Activated naive CD8-positive, alpha-beta T cell treated with anti-CD3 and anti-CD28 coated beads, Interleukin-2, amount 50 U/mL, for 24 hours (primary cell): ENCODE results near the gene KRT7.
"Not testable (repeated sequence)": the region's sequence is repeated elsewhere in the genome, so short reads cannot be mapped to it uniquely, and the experiment has no call there.

Source experiments
- ATAC-seq: fragments of 150-1000 bp; cut with Tn5 transposase; one replicate; pipeline ENCODE4 v1.10.0; 2021
- DNase-seq: peaks from one replicate; pipeline ENCODE4 v3.0.0; 2021
- H3K27ac Mint-ChIP-seq: one replicate; pipeline ENCODE4 v1.8.0; 2021; ENCODE audit warnings: mild to moderate bottlenecking, mixed read lengths
- H3K27me3 Mint-ChIP-seq: one replicate; pipeline ENCODE4 v1.8.0; 2021; ENCODE audit warnings: mixed read lengths
- H3K36me3 Mint-ChIP-seq: one replicate; pipeline ENCODE4 v1.8.0; 2021; ENCODE audit warnings: low read depth, mixed read lengths
- H3K4me1 Mint-ChIP-seq: one replicate; pipeline ENCODE4 v1.8.0; 2021; ENCODE audit warnings: mixed read lengths
- H3K4me3 Mint-ChIP-seq: one replicate; pipeline ENCODE4 v1.8.0; 2021; ENCODE audit warnings: mild to moderate bottlenecking, moderate library complexity, mixed read lengths
- H3K9me3 Mint-ChIP-seq: one replicate; pipeline ENCODE4 v1.8.0; 2021; ENCODE audit warnings: mixed read lengths

KRT7 gene

DNA sequence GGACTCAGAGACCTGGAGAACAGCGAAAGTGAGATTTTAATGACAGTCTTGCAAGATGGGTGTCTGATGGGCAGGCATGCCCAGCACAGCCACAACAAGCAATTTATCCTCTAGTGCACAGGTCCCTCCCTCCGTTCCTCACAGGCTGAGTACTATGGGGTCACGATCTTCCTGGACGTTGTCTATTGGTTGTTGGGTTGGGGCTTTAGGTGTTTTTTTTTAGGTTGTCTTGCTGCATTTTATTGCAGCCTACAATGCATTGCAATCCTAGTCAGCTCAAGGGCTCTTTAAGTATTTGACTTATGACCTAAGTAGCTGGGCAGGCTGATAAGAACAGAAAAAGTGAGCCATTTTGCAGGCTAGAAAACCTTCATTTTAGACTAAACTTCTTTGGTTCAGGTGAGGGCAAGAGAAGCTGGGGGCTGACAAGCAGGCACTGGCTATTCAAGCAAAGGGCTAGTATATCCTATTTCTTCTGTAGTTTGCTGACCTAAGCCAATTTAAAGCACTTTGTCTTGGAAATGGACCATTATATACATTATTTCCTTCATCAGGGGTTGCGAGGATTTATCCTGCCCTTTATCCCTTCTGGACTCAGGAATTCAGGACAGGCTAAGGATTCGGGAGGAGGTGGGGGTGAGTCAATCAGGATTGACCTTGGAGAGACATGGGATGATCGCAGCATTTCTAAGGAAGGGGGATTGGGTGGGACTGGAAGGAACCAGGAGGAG lies 6.0 kb downstream of the KRT7 start:
- no peaks in the 10 kb centered on the region for H3K36me3 Mint-ChIP-seq
- H3K27ac Mint-ChIP-seq: no peak overlapping the region
- DNase-seq (no peak), ATAC-seq (no peak)
- no peaks in the 10 kb centered on the region for H3K9me3 Mint-ChIP-seq
- peaks cover 18% of the 10 kb centered on the region for H3K27me3 Mint-ChIP-seq
- H3K4me1 Mint-ChIP-seq: peaks cover 16% of the 10 kb centered on the region
- H3K4me3 Mint-ChIP-seq: no peak overlapping the region

DNA sequence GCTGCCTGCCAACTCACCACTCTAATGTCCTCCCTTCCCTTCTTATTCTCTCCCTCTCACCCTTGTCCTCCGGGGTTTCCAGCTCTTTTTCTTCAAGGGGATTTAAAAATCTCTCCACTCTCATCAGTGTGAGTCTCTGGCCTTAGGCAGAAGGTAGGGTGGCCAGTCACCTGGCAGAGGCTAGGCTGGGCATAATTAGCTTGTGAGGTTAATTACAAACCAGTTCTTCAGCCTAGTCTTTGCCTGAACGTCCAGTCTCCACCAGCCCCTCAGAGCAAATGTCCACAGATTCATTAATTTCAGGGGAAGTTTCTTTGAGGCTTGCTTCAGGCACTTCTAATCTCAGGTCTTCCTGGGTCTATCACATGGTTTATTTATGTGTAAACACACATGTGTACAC lies 6.7 kb downstream of the KRT7 start:
- Mint-ChIP-seq H3K27ac (no peak overlapping the region), H3K27me3 (peaks cover 12% of the 10 kb centered on the region), H3K36me3 (no peaks in the 10 kb centered on the region), H3K4me3 (no peak overlapping the region), H3K9me3 (no peaks in the 10 kb centered on the region), H3K4me1 (peaks cover 22% of the 10 kb centered on the region)
- DNase-seq: no peak
- ATAC-seq: no peak

DNA sequence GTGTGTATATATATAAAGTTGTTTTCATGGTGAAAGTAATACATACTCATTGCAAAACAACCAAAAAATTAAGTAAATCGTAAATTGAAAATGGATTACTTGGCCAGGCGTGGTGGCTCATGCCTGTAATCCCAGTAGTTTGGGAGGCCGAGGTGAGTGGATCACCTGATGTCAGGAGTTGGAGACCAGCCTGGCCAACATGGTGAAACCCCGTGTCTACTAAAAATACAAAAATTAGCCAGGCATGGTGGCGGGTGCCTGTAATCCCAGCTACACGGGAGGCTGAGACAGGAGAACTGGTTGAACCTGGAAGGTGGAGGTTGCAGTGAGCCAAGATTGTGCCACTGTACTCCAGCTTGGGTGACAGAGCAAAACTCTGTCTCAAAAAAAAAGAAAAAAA lies 7.2 kb downstream of the KRT7 start:
- not testable (repeated sequence) for H3K4me3 Mint-ChIP-seq, ATAC-seq, H3K27ac Mint-ChIP-seq, H3K9me3 Mint-ChIP-seq, DNase-seq, H3K36me3 Mint-ChIP-seq, H3K27me3 Mint-ChIP-seq
- H3K4me1 Mint-ChIP-seq: peaks cover 27% of the 10 kb centered on the region

DNA sequence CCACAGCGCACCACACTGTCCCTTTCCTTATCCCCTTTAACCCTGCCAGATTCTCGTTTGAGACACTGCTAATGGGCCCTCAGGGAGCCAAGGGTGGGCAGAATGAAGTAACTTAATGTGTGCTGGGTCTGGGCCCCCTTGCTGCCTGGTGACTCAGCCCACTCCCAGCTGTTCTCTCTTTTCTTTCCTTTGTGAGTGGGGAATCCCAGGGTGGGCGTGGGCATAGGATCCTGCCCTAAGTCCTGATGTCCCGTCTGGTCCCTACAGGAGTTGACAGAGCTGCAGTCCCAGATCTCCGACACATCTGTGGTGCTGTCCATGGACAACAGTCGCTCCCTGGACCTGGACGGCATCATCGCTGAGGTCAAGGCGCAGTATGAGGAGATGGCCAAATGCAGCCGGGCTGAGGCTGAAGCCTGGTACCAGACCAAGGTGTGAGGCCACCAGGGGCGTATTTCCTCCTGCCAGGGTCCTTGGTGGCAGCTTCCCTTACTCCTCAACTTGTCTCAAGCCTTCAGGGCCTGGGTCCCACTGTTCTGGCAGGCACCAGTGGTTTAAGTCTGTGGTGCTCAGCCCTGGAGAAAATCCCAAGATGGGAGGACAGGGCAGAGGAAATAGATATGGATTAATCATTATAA lies 8.3 kb downstream of the KRT7 start:
- Mint-ChIP-seq H3K4me3 (no peak overlapping the region), H3K9me3 (no peaks in the 10 kb centered on the region), H3K4me1 (peaks cover 35% of the 10 kb centered on the region), H3K27me3 (peaks cover 4% of the 10 kb centered on the region), H3K36me3 (no peaks in the 10 kb centered on the region), H3K27ac (no peak overlapping the region)
- DNase-seq (no peak), ATAC-seq (no peak)

DNA sequence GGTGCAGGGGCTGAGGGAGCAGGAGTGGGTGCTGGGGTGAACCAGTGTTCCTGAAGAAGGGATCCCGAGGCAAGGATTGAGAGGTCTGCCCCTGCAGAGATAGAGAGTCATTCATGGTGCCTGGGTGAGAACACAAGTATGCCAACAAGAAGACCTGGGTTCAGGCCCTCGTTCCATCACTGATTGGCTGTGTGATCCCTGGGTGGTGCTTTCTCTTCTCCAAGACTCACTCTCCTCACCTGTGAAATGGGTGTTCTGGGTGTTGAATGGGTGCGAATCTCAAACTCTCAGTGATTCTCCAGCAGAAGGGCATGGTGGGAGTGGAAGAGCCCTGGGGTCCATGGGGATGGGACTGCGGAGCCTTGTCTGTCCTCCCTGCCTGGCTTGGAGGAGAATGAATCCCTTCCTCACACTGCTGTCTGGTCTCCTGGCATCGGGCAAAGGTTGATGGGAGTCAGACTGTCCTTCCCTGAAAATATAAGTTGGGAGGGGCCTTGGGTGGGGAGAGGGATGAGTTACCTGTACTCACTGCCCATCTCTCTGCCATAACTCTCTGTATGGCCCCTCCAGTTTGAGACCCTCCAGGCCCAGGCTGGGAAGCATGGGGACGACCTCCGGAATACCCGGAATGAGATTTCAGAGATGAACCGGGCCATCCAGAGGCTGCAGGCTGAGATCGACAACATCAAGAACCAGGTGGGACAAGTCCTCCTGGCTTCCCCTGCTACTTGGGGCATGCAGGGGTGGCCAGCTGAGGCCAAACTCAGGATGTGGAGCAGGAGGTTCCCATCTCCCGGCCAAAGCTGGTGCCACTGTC lies 9.6 kb downstream of the KRT7 start:
- H3K9me3 Mint-ChIP-seq: no peaks in the 10 kb centered on the region
- peaks cover 10% of the 10 kb centered on the region for H3K27me3 Mint-ChIP-seq
- H3K4me3 Mint-ChIP-seq: no peak overlapping the region
- peaks cover 46% of the 10 kb centered on the region for H3K4me1 Mint-ChIP-seq
- no peak for DNase-seq
- H3K36me3 Mint-ChIP-seq: no peaks in the 10 kb centered on the region
- H3K27ac Mint-ChIP-seq: no peak overlapping the region
- ATAC-seq: no peak

DNA sequence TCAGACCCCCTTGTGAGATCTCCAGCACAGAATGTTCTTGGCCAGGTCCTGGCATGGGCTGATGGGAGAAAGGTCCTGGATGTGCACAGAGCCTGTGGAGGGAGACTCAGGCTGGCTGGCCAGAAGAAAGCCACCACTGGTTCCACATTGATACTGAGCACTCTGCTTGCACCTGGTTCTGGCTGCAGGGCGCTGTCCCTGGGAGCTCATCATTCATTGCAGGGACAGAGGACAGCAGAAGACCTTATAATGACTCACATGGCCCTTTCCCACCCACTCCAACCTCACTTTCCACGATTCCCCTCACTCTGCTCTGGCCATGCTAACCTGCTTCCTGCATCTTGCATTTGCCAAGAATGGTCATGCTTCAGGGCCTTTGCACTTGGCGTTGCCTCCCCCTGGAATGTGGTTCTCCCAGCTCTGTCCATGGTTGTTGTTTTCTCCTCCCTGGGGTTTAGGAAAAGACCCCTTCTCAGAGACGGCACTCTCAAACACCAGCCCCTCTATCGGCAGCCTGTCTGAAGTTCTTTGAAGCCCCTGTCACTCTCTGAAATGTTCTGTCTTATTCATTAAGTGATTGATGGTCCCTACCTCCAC lies 10.3 kb downstream of the KRT7 start:
- no peaks in the 10 kb centered on the region for H3K9me3 Mint-ChIP-seq
- H3K4me3 Mint-ChIP-seq: peak overlapping the region; percentile 22
- no peaks in the 10 kb centered on the region for H3K36me3 Mint-ChIP-seq
- H3K4me1 Mint-ChIP-seq: peaks cover 46% of the 10 kb centered on the region
- H3K27ac Mint-ChIP-seq: peak overlapping the region; percentile 82
- peaks cover 7% of the 10 kb centered on the region for H3K27me3 Mint-ChIP-seq
- DNase-seq: no peak
- ATAC-seq: no peak

DNA sequence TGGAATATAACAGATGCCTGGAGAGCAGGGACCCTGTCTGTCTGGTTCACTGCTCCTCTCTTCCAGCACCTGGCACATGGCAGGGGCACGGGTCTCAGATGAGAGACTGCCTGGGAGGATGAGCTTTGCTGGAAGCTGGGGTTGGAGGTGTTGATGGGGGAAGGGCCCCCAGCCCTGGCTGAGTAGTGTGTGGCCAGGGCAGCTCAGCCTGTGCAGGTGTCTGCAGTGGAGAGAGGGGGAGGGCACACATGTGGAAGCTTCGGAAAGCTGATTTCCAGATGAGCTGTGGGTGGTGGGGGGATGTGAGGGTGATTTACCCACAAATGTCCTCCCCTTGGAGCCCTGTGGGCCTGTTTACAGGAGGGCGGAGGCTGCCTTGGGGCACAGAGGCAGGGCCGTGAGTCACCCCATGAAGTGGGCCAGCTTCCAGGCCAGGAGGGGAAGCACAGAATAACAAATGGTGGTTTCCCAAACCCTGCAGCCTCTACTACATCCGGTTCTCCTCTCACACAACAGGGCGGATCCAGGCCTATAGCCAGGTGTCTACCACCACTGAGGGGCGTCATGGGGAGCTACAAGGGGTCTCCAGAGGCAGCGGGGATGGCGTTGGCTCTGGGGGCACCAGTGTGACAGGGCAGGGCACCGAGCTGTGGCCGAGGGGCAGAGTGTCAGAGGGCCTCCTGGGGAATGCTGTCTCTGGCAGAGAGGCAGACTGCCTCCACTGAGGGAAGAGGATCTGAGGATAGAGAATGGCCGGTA lies 11.0 kb downstream of the KRT7 start:
- peak overlapping the region; percentile 34 for H3K4me3 Mint-ChIP-seq
- peak overlapping the region; percentile 82 for H3K27ac Mint-ChIP-seq
- no peaks in the 10 kb centered on the region for H3K36me3 Mint-ChIP-seq
- H3K4me1 Mint-ChIP-seq: peaks cover 46% of the 10 kb centered on the region
- H3K27me3 Mint-ChIP-seq: peaks cover 13% of the 10 kb centered on the region
- DNase-seq (peak; percentile 80), ATAC-seq (peak; percentile 98)
- H3K9me3 Mint-ChIP-seq: no peaks in the 10 kb centered on the region

DNA sequence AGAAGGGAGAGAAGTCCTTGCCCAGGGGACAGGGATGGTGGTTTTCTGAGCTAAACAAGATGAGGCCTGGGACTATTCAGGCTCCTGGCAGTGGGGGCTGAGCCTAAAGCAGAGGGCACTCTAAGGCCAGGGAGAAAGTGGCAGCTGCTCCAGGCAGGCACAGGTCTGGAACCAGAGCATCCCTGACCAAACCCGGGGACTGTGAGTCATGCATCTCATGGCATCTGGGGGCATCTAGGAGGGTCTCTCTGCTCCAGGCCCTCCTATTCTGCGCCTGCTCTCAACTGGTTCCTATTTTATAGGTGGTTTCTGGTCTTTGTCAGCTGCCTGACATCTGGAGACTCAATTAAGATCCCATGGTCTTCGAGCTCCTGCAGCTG lies 11.6 kb downstream of the KRT7 start:
- Mint-ChIP-seq H3K9me3 (no peaks in the 10 kb centered on the region), H3K4me1 (peaks cover 49% of the 10 kb centered on the region), H3K4me3 (peak overlapping the region; percentile 34), H3K27me3 (peaks cover 17% of the 10 kb centered on the region), H3K27ac (peak overlapping the region; percentile 82), H3K36me3 (no peaks in the 10 kb centered on the region)
- no peak for ATAC-seq
- DNase-seq: no peak

DNA sequence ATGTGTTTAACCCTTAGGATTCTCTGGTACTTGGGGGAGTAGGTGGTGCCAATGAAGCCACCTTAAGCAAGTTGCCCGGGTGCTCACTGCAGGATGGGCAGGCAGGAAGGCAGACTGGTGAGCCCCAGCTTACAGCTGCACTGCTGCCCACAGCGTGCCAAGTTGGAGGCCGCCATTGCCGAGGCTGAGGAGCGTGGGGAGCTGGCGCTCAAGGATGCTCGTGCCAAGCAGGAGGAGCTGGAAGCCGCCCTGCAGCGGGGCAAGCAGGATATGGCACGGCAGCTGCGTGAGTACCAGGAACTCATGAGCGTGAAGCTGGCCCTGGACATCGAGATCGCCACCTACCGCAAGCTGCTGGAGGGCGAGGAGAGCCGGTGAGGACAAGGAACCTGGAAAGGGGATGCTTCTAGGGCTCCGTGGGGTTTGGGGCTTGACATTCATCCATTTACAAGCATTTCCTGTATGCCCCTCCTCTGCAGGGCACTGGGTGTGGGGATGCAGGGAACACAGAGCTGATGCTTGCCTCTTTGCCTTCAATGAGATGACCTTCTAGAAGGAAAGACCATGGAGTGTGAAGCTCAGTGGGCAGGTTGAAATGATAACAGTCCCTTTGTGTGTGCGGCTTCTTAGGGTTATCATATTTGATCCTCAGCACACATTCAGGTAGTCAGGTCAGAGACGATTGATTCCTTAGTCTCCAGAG lies 12.4 kb downstream of the KRT7 start:
- no peaks in the 10 kb centered on the region for H3K9me3 Mint-ChIP-seq
- no peaks in the 10 kb centered on the region for H3K36me3 Mint-ChIP-seq
- H3K4me3 Mint-ChIP-seq: no peak overlapping the region
- H3K27me3 Mint-ChIP-seq: peaks cover 22% of the 10 kb centered on the region
- peaks cover 54% of the 10 kb centered on the region for H3K4me1 Mint-ChIP-seq
- no peak for ATAC-seq
- DNase-seq: no peak
- no peak overlapping the region for H3K27ac Mint-ChIP-seq

DNA sequence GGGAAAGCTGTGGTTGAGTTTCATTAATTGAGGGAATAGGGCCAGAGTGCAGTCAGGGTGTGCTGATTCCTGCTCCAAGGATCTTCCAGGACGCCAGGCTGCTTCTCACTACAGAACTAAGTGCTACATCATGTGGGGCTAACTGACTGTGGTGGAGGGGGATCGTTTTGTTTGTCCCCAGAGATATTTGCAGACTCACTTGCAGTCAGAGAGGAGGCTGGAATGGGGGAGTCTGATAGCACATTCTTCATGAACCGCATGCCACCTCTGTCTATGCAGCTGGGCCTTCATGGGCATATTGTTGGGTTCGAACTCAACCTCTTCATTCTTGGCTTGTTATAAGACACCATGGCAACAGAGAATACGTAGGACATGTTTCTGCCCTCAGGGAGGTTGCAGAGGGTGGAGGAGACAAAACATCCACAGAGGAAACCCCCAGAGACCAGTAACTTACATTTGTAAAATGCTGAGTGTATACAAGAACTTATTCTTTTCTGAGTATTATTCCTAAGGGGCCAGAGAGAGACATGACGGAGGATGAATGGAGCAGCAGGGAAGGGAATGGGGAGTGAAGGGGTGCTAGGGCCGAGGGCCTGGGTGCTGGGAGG lies 13.0 kb downstream of the KRT7 start:
- DNase-seq: no peak
- Mint-ChIP-seq H3K4me3 (no peak overlapping the region), H3K9me3 (no peaks in the 10 kb centered on the region), H3K36me3 (no peaks in the 10 kb centered on the region), H3K4me1 (peaks cover 52% of the 10 kb centered on the region), H3K27me3 (peaks cover 26% of the 10 kb centered on the region), H3K27ac (no peak overlapping the region)
- no peak for ATAC-seq

DNA sequence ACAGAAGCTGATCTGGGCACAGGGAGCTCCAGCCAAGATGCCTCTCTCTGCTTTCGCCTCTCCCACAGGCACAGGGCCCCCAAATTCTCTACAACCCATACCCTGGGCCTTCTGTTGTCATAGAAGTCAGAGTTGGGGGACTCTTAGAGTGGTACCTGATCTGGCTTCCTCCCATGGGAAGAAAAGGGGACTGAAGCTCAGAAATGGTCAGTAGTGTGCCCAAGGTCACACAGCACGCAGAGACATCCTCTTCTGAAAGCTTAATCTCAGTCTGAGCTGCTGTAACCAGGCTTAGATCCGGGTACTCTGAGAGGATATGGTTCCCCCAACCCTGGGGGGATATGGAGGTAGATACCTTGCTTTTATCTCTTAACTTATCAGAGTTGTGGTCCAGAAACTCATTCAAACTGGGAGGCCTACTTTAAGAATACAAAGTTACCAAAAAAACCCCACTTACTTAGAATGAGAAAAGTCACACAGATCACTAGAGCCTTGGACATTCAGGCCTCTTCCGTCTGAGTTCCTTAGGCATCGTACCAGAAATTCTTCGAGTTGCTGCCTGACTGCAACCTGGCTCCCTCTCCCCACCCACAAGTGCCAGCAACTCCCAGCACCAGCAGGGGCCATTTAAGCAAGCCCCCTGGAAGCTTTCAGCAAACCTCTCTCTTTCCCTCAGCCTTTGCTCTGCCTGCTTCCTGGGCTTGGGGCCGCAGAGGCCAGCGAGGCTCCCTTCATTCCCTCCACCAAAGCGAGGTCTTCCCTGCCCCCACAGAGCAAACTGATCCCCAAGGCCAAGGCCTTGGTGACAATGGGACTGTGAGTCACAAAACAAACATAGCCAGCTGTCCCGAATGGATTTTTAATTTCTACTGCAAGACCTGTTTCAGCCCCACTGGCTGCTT lies 13.9 kb downstream of the KRT7 start:
- DNase-seq (no peak), ATAC-seq (no peak)
- peaks cover 28% of the 10 kb centered on the region for H3K27me3 Mint-ChIP-seq
- peaks cover 59% of the 10 kb centered on the region for H3K4me1 Mint-ChIP-seq
- H3K4me3 Mint-ChIP-seq: no peak overlapping the region
- peak overlapping the region; percentile 56 for H3K27ac Mint-ChIP-seq
- no peaks in the 10 kb centered on the region for H3K9me3 Mint-ChIP-seq
- no peaks in the 10 kb centered on the region for H3K36me3 Mint-ChIP-seq

DNA sequence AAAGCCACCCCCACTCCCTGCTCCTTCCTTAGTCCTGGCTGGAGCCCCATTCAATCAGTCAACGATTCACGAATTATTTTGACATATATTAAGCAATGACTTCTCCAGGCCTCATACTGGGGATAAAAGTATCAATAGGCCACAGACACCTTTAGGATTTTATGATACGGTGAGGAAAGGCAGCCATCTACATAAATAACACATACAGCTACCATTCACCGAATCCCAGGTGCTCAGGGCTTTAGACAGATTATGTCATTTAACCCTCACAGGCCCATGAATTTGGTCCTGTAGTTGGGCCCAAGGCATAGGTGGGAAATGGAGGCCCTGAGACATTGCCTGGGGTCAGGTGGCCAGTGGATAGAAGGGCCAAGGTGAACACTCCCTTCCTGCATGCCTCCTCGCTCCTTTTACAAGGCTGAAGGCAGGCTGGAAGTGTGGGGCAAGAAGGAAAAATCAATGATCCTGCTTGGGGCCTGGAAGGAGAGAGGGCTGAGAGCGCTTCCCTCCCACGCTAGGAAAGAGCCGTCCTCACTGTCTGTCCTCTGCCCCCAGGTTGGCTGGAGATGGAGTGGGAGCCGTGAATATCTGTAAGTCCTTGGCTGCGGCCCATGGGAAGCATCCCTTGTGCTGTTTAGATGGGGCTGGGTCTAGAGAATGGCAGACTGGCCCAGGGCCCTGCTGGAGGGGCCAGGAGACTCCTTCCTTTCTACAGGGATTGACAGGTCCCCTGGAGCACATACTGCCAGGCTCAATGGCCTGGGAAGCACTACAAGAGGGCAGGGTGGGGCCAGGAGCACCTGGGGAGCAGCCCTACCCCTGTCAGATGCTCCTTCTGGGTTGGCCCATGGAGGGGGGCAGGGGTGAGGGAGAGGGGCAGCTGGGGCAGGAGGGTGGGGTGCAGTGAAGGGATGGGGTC lies 14.8 kb downstream of the KRT7 start:
- no peak overlapping the region for H3K4me3 Mint-ChIP-seq
- H3K27me3 Mint-ChIP-seq: peaks cover 26% of the 10 kb centered on the region
- no peaks in the 10 kb centered on the region for H3K36me3 Mint-ChIP-seq
- no peak overlapping the region for H3K27ac Mint-ChIP-seq
- ATAC-seq: no peak
- no peaks in the 10 kb centered on the region for H3K9me3 Mint-ChIP-seq
- peaks cover 57% of the 10 kb centered on the region for H3K4me1 Mint-ChIP-seq
- no peak for DNase-seq
